ENCODE data around the gene MICA.
"Not testable (repeated sequence)": the region's sequence is repeated elsewhere in the genome, so short reads cannot be mapped to it uniquely, and the experiment has no call there.

The MICA gene

DNA sequence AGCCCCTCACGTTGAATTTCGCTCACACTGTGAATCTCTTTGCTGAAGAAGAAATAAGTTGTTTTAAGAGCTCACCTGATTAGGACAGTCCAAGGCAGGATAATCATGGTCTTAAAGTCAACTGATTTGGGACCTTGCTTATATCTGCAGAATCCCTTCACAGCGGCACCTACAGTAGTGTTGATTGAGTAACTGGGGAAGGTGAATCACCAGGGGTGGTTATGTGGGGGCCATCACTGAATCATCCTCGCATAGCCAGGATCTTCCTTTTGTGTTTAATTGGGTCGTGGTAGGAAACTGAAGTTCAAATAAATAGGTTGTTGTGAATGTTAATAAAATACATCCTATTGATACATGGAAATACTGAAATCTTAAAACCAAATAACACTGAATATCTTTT lies 20.2 kb upstream of the MICA start:
- no peak for DNase-seq

DNA sequence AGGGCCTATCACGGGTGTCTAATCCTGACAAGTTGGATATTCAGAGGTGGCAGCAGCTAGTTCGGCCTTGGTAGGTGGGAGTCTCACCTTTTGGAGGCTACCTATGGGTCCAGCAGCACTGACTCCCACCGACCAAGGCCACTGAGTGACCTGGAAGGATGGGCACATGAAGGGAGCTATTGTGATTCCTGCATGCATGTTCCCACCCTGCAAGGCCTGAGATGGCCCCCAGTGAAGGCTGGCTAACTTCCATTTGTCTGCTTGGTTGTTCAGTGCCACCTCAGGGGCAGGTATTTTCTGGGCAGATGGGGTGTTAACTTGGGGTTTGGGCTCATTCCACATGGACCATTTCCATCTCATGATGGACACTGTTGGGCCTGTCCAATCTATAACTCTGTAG lies 18.4 kb upstream of the MICA start:
- DNase-seq, result no peak

DNA sequence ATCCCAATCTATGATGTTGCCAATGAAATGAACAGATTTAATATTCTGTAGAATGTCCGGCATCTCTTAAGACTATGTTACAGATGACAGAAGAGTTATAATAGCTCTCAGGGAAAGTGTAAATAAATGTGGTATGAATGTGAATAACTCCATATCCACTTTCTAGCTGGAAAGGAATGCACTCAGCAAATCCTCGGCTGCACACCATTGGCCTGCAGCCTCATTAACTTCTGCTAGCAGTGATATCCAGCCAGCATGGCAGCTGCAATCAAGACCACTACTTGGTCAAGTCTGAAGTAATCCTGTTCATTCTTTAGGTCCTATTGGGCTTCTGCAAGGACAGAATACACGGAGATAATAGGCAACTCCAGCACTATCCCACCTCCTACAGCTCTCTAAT lies 17.3 kb upstream of the MICA start:
- DNase-seq, result no peak

DNA sequence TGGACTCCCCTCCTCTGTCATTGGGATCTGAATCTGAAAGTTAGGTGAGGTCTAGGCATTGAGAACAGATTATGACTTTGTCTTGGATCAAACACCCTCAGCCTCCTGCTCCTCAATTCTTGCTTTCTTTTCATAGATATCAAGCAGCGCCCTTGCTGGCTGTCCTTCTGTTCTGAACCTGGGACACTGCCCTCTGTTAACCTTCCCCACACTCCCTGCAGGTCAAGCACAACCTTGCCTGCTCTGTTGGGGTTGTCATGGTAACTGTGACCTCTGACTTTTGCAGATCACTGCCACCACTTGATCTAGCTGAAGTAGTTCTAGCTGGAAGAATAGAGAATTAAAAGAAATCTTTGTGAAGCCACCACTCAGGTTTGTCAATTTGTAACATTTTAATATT lies 16.4 kb upstream of the MICA start:
- DNase-seq, result no peak

DNA sequence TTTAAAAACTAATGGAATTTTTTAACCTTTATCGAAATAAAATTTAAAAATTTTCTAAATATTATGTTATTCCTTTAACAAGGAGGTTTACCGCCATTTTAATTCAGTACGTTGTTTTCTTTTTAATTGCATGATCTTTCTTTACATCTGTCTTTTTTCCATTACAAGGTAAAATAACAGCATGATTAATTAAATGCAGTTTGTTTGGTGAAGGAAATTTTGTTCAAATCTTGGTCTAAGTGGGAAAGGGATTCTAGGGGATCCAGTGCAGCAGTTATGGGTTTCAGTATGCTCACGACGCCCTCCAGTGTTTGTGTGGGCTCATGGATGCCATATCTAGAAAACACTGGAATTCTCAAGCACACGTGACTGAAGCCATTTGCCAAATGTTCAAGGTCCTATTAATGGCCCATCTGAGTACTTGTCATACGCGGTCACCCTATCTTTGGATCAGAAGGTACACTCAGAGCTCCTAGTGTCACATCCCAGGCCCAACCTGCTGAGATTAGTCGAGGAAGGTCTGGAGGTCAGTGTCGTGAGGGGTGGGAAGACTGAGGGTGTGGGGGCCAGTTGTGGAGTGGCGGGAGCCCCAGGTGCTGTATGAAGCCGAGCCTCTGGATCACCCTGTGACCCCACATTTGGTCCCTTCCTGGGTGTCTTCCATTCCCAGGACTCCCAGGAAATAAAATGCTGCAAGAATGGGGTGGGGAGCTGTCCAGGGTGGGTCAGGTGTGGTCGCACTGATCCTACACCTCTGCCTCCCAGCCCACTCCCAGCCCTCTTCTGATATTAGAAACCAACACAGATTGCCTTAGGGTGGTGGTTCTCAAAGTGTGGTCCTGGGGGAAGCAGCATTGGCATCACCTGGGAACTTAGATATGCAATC lies 14.2 kb upstream of the MICA start:
- DNase-seq, result not testable (repeated sequence)

DNA sequence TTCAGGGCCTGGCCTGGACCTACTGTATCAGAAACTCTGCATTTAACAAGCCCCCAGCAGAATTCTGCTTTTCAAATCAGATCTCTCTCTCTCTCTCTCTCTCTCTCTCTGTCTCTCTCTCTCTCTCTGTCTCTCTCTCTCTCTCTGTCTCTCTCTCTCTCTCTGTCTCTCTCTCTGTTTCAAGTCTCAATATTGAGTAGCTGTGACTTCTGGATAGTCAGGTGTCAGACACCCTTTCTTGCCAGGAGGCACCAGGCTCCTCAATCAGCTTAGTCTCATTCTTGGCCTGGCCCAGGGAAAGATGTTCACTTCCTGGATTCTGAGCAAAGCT lies 13.6 kb upstream of the MICA start:
- DNase-seq, result not testable (repeated sequence)

DNA sequence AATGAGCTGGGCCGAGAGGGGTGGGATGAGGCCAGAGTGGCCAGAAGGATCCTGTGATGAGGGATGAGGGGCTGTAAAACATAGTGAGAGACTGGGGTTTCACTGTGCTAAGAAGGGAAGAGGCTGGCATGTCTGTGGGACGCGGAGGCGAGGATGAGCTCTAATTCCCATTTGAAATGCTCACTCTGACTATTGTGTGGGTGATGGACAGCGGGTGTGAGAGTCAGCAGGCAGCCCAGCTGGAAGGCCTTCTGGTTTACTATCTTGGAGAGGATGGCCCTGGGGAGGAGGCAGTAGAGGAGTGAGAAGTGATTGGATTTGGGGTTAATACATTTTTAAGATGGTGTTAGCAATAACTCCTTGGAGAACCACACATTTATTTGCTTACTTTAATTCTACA lies 9.5 kb upstream of the MICA start:
- no peak for DNase-seq

DNA sequence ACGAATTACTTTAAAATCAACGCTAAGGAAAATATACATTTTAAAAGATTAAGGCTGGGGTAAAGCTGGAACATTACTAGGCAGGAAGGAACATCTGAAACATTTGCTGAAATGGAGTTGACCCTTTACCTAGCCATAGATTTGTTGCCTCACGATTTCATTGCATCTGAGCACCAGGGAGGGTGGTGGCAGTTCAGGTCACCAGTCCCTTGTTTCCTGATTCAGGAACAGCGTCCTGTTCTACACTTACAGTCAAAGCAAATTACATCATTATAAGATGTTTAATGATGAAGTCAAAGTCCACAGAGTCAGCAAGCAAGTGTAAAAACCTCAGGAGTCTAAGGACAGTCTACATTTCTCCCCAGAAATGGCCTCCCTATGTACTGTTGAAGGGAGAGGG lies 9.0 kb upstream of the MICA start:
- DNase-seq, result no peak

DNA sequence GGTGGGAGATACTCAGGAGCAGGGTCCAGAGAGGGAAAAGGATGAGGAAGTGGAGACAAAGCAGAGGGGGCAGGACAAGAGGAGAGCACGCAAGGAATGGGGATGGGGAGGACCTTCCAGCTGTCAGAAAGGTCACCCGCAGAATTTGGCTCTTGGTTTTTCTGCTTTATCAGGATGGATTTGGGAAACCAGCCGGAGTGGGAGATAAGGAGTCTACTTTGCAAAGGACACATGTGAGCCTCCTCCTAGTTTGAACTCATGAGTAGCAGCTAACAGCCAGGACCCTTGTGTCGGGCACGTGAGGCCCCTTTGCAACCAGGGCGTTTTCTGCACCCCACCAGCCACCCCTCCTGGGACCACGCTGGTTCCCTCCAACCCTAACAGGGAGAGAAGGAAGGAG lies 7.6 kb upstream of the MICA start:
- DNase-seq, result no peak

DNA sequence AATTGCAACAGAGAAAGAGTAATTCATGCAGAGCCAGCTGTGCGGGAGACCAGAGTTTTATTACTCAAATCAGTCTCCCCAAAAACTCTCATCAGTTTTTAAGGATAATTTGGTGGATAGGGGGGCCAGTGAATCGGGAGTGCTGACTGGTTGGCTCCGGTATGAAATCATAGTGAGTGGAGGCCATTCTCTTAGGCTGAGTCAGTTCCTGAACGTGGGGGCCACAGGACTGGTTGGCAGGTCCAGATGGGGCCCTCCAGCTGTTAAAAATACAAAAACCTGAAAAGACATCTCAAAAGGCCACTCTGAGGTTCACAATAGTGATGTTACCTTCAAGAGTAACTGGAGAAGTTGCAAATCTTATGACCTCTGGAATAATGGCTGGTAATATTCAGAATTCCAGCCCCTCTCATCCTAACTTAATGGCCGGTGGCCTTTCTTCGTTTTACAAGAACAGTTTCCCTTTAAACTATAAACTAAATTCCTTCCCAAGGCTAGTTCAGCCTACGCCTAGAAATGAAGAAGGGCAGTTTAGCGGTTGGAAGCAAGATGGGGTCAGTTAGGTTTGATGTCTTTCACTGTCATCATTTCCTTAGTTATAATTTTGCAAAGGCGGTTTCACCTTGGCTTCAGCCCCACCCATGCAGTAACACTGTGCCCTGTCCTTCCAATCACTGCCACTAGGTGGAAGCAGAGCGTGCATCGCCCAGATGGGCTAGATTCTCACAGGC lies 6.8 kb upstream of the MICA start:
- DNase-seq, result peak; percentile 45

DNA sequence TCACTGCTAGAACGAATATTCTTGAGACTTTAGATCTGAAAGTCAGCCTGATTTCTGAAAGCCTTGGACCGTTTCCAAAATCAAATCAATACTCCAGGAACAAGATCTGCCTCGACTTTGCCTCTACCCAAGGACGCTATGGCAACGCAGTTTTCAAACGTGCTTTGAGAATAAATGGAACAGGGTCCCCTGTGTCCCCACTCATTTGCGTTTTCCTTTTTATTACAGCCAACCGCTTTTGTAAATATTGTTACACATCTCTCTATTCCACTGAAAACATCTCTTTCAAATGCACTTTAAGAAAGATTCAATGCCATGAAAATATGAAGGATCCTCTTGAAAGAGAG lies 6.3 kb upstream of the MICA start:
- DNase-seq, result not testable (repeated sequence)

DNA sequence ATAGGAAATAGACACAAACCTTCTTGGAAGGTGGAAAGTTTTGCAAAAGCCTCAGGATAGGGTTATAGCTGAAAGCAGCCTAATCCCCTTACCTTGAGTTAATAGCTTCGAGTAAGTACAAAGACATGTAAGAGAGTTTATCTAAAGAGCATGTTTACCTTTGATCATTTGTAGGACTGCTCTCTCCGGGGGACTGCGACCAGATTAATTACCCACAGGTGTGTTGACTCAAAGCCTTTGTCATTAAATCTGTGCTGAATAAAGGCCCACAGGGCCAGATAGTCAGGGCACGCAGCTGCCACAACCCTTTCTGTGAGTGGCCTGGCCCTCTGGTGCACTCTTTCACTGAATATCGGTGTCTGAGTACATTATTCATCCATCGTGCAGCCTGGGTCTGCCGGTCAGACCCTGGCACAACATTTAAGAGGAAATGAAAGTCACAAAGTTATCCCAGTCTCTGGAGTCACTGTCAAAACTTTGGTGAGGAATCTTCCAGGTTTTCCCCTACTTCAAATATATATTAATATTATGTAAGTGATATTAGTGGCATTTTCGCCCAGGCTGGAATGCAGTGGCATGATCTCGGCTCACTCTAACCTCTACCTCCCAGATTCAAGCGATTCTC lies 5.4 kb upstream of the MICA start:
- DNase-seq, result no peak

DNA sequence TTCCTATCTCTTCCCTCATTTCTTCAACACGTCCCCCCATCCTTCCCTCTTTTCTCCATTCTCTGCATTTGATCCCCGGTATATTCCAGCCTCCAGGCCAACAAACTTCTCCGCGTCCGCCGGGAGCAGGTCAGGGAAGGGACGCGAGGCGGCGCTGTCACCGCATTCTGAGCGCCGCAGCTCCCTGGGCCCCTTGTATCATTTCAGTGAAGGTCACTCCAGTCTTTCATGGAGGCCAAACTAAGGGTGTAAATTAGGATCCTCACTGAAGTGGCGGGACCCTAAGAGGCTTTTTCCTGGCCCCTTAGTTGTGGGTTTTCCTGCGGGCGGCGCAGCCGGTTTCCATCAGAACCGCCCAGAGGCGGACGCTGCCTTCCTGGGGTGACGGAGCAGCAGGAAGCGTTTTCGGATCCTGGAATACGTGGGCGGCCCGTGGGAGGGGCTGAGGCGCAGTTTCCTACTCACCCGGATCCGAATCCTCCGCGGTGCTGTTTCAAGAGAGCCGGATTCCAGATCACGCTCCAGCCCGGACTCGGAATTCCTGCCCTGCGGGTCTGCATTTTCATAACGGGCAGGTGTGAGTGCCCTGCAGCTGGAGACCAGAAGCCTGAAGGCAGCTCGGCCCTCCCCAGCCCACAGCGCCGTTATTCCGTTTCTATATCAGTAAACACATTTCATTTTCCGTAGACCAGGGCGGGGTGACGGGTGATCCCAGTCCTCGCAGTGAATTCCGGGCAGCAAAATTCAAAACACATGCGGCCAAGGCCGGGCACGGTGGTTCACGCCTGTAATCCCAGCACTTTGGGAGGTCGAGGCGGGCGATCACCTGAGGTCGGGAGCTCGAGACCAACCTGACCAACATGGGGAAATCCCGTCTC lies 3.6 kb upstream of the MICA start:
- peak; percentile 69 for DNase-seq

DNA sequence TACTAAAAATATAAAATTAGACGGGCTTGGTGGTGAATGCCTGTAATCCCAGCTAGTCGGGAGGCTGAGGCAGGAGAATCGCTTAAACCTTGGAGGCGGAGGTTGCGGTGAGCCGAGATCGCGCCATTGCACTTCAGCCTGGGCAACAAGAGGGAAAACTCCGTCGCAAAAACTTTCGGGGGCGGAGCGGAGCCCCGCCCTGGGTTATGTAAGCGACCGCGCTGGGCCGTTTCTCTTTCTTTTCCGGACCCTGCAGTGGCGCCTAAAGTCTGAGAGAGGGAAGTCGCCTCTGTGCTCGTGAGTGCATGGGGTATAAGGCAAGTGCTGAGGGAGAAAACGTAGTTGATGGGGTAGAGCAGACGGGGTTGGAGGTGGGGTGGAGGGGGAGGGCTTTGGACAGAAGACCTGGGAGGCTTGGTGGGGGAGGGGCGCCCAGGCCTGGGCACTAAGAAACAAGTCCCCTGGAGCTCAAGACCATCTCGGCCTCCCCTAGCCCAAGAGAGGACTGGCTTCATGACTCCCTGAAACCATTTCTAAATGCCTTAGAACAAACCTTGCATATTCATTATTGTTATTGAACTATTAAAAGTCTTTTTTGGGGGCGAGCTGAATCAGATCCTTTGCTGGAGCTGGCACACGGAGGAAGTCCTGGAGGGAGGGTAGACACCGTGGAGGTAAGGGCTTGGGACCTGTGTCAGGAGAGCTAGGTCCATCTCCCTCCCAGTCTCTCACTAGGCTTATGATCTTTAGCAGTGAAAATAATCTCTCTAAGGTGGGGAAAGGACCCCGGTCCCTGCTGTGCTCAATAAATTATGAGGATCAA lies 2.7 kb upstream of the MICA start:
- DNase-seq, result no peak

DNA sequence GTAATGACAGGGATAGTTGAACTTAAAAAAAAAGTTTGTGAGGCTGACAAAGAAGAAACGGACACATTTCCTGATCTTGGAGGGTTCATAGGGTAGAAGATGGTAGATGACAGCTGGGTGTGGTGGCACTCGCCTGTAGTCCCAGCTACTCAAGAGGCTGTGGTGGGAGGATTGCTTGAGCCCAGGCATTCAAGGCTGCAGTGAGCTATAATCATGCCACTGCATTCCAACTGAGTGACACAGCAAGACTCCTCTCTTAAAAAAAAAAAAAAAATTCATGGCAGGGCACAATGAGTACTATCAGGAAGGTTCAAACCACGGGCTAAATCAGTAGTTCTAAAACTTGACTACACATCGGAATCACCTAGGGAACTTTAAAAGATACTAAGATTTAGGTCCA lies 2.0 kb upstream of the MICA start:
- no peak for DNase-seq

DNA sequence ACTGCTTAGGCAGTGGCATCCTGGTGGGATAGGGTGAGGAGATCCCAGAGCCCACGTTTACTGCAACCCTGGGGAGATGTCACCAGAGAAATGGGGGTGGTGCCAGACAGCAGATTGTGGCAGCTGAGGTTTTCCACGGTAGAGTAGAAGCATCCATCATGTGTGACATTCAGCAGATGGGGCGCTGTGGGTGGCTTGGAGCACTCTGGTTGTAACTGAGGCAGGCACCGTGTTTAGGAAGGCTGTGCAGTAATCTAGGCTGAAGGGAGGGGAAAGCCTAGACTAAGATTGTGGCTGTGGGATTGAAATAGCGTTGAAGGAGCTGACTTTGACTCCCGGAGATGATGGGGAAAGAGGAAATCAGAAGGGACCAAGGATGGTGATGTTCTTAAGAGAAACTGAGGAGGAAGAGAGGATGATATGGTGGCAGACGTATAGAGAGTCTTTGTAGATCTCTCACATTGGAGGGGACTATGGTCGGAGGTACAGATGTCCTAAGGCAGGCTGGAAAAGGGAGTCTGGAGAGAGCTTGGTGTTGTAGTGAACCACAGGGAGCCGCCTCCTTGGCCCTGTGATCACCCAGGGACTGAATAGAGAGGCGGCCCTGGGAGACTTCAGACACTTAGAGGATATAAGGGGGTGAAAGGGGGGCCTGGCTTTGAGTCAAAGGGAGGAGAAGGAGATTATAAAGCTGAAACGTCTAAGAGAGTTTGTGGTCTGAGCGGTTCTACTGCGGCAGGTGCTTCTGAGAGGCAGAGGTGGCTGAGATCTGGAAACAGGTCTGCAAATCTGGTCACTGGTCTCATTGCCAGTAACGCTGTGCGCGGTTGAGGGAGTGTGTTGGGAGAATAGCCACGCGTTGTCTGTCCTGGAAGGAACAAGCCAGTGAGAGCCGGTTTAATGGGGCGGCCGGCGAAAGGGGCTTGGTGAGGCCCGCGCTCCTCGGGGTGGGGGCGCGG lies 792 bp upstream of the MICA start:
- DNase-seq, result no peak

DNA sequence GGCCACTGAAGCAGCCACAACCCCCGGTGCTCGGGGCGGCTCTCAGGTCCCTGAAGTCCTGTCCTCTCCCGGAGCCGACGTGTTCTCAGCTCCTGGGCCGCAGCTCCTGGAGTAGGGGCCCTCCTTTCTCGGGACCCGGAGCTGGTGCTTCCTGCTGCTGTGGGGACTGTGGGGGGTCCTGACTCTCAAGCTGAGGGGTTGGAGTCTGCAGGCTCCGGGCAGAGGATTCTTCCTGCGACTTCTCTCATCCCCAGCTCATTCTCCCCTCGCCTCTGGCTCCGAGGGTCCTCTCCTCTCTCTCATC lies 618 bp downstream of the MICA start:
- not testable (repeated sequence) for DNase-seq

DNA sequence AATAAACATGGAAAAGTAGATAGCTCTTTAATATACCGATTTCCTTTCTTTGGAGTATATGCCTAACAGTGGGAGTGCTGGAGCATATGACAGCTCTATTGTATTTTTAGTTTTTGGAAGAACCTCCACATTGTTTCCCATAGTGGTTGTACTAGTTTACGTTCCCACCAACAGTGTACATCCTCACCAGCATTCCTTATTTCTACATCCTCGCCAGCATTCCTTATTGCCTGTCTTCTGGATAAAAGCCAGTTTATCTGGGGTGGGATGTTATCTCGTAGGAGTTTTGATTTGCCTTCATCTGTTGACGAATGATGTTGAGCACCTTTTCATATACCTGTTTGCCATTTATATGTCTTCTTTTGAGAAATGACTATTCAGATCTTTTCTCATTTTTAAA lies 2.6 kb downstream of the MICA start:
- no peak for DNase-seq

DNA sequence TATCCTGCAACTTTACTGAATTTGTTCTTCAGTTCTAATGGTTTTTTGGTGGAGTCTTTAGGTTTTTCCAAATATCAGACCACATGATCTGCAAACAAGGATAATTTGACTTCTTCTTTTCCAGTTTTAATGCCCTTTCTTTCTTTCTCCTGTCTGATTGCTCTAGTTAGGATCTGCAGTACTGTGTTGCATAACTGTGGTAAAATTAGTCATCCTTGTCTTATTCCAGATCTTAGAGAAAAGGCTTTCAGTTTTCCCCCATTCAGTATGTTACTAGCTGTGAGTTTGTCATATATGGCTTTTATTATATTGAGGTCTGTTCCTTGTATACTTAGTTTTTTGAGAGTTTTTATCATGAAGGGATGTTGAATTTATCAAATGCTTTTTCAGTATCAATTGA lies 4.3 kb downstream of the MICA start:
- DNase-seq, result no peak

DNA sequence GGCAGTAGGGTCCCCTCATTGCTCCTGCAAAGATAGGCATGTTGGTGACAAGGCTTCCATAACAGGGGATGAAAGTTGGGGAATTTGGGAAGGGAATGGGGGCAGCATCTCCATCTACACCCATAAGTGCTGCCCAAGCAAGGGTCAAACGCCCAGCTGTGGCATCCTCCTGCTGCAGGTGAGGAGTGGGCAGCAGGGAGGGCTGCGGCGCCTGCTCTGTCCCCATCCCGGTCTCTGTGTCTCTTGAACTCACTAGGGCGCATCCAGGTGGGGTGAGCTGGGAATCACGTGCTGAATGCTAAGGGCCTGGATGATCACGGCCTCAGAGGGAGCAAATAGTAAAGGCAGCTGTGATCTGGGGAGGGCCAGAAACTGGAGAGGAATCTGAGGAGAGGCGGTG lies 9.1 kb downstream of the MICA start:
- DNase-seq, result no peak

DNA sequence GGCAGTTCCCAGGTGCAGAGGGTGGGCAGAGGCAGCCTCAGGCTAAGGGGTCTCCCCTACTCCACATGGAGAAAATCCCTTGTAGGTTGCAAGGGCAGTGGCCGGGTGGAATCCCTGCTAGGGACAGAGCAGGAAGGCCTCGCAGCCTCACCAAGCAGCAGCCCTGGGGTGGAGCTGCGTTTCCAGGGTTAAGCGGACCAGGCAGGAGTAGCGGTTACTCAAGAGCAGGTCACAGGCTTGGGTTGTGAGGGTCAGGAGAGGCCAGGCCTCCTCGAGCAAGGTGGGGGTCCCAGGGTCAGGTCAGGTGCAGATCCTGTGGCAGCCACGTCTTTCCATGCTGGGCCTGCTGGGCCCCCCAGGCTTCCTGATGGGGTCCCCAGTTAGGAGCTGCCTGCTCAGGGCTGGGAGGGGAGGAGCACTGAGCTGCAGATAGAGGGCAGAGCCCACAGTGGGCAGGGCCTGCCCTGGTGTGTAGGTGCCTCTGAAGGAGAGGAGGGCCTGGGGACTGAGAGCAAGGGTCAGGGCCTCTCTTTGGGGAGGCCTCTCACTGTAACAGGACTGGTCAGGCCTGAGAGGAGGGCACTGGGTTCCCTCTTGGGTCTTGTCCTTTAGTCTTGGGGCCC lies 10.9 kb downstream of the MICA start:
- DNase-seq, result not testable (repeated sequence)

Measured in NCI-H526 treated with DMSO at 0.1 percent for 48 hours (cell line).